ENCODE results near the gene MEGF6. TPM values are rescaled to one million over a fixed set of nuclear protein-coding genes. Genes with fewer than 3 reads are reported as not detected.

The MEGF6 gene
- total and polyA plus RNA-seq, 4 donors = 6.0 to 19.9 (median 15.3) TPM

DNA sequence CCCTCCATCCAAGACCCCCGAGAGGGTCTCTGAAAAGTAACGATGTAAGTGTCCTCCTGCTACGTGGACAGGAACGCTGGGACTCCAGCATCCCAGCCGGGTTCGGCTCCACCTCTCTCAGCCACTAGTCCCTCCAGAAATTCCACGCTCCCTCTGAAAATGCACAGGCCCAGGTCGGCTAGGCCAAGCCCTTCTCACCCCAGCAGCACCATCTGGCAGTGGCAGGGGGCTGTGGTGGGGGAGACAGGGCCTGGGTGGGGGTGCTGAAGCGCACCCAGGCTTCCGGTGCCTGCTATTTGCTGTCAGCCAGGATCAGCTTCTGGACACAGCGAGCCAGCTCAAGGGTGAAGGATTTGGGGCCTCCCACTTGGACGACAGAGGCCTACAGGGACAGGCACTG lies 83.5 kb downstream of the MEGF6 start:
- Histone ChIP-seq H3K4me1 (ENCODE audit: control insufficient read depth, insufficient read depth, low read length) (peaks cover 54% of the 10 kb centered on the region), H3K4me3 (ENCODE audit: low read depth, low read length) (no peak overlapping the region), H3K27me3 (ENCODE audit: control insufficient read depth, insufficient read depth, low read length) (peaks cover 10% of the 10 kb centered on the region), H3K36me3 (ENCODE audit: control insufficient read depth, insufficient read depth, low read length) (peaks cover 25% of the 10 kb centered on the region), H3K9me3 (ENCODE audit: control insufficient read depth, insufficient read depth, low read length) (no peaks in the 10 kb centered on the region), H3K27ac (ENCODE audit: low read depth, low read length) (no peak overlapping the region)
- DNase-seq (ENCODE audit: low read depth in 4 of 6, low spot score in 6 of 6) = no peak
- 73% methylated on average over 10 of the region's 12 CpGs for WGBS (ENCODE audit: insufficient coverage)

DNA sequence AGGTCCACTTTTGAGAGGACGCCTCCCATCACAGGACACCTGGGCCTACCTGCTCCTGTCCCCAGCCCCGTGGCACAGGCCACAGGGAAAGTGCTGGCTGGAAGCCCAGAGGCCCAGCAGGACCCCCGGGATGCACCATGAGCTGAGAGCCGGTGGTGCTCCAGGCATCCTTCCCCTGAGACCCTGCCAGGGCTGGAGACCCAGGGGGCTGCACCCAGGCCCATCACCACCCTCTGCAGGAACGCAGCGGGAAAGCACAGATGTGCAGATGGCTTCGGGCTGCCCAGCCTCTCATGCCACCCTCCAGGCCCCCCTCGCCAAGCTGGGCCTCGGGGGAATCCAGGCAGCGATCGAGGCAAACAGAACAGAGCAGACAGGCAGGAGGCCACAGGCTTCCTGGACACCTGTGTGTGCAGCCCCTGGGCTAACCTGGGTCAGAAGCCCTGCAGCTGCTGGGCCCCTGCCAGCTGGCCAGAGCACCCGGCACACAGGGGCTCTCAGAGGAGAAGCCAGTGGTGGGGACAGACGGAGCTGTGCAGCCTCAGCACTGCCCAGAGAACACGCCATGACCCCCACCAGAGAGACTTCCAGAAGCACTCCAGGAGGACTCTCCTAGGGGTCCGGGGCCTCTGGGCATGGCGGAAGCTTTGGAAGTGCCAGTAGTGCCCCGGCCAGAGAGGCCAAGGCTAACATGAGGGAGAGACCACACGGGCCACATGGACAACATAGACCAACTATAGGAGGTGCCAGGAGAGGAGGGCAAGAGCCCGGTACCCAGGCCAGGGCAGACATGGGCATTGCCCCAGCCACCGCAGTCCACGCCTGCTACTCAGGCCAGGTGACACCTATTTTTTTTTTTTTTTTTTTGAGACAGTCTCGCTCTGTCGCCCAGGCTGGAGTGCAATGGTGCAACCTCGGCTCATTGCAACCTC lies 85.5 kb downstream of the MEGF6 start:
- peaks cover 9% of the 10 kb centered on the region for H3K27me3 ChIP-seq (ENCODE audit: control insufficient read depth, insufficient read depth, low read length)
- H3K36me3 ChIP-seq (ENCODE audit: control insufficient read depth, insufficient read depth, low read length) = peaks cover 40% of the 10 kb centered on the region
- H3K27ac ChIP-seq (ENCODE audit: low read depth, low read length) = no peak overlapping the region
- 73% methylated on average over 20 of the region's 24 CpGs for WGBS (ENCODE audit: insufficient coverage)
- peaks cover 53% of the 10 kb centered on the region for H3K4me1 ChIP-seq (ENCODE audit: control insufficient read depth, insufficient read depth, low read length)
- no peak for DNase-seq (ENCODE audit: low read depth in 4 of 6, low spot score in 6 of 6)
- H3K9me3 ChIP-seq (ENCODE audit: control insufficient read depth, insufficient read depth, low read length) = no peaks in the 10 kb centered on the region
- no peak overlapping the region for H3K4me3 ChIP-seq (ENCODE audit: low read depth, low read length)

DNA sequence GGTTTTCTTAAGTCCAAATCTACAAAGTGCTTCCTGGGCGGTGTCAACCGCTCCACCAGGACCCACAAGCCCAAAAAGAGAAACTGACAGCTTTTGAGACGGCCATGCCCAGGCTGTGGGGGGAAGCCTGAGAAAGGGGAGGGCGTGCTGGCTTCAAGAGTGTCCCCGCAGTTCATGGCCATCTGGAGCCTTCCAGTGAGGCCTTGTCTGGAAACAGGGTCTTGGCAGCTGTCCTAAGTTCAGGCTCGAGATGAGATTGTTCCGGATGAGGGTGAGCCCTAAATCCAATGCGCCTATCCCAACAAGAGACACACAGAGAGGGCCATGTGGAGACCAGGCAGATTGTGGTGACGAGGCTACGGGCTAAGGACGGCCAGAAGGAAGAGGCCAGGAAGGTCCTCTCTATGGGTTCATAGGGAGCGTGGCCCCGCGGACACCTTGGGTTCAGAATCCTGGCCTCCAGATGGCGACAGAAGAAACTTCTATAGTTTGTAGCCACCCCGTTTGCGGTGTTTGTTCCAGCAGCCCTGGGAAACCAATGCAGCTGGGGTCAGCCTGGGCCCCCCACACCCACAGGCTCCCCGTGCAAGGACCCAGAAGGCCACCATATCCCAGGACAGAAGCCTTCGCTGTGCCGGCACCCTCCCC lies 86.6 kb downstream of the MEGF6 start:
- Histone ChIP-seq H3K4me3 (ENCODE audit: low read depth, low read length) (no peak overlapping the region), H3K27me3 (ENCODE audit: control insufficient read depth, insufficient read depth, low read length) (peaks cover under 1% of the 10 kb centered on the region), H3K9me3 (ENCODE audit: control insufficient read depth, insufficient read depth, low read length) (no peaks in the 10 kb centered on the region), H3K27ac (ENCODE audit: low read depth, low read length) (no peak overlapping the region), H3K36me3 (ENCODE audit: control insufficient read depth, insufficient read depth, low read length) (peaks cover 46% of the 10 kb centered on the region), H3K4me1 (ENCODE audit: control insufficient read depth, insufficient read depth, low read length) (peaks cover 41% of the 10 kb centered on the region)
- WGBS (ENCODE audit: insufficient coverage) = 85% methylated on average over 20 of the region's 20 CpGs
- peak in 1 of 6 donors; percentile 48 for DNase-seq (ENCODE audit: low read depth in 4 of 6, low spot score in 6 of 6)

DNA sequence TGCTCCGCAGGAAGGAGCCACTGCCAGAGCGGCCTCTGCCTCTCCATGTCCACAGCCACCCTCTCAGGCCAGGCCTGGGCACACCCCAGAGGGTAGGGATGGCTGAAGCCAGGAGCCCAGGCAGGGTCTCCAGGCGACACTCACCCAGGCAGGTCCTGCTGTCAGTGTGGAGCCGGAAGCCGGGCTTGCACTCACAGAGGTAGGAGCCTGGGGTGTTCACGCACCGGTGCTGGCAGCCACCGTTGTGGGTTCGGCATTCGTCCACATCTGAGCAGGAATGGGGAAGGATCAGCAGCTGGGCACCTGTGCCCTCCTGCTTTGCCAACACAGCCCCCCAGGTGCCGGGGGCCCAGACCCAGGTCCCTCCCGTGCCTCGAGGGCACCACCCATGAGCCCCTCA lies 87.3 kb downstream of the MEGF6 start:
- H3K4me1 ChIP-seq (ENCODE audit: control insufficient read depth, insufficient read depth, low read length) = peaks cover 34% of the 10 kb centered on the region
- no peak overlapping the region for H3K27ac ChIP-seq (ENCODE audit: low read depth, low read length)
- H3K9me3 ChIP-seq (ENCODE audit: control insufficient read depth, insufficient read depth, low read length) = no peaks in the 10 kb centered on the region
- DNase-seq (ENCODE audit: low read depth in 4 of 6, low spot score in 6 of 6) = no peak
- H3K27me3 ChIP-seq (ENCODE audit: control insufficient read depth, insufficient read depth, low read length) = no peaks in the 10 kb centered on the region
- WGBS (ENCODE audit: insufficient coverage) = 89% methylated on average over 13 of the region's 13 CpGs
- peaks cover 48% of the 10 kb centered on the region for H3K36me3 ChIP-seq (ENCODE audit: control insufficient read depth, insufficient read depth, low read length)
- no peak overlapping the region for H3K4me3 ChIP-seq (ENCODE audit: low read depth, low read length)

DNA sequence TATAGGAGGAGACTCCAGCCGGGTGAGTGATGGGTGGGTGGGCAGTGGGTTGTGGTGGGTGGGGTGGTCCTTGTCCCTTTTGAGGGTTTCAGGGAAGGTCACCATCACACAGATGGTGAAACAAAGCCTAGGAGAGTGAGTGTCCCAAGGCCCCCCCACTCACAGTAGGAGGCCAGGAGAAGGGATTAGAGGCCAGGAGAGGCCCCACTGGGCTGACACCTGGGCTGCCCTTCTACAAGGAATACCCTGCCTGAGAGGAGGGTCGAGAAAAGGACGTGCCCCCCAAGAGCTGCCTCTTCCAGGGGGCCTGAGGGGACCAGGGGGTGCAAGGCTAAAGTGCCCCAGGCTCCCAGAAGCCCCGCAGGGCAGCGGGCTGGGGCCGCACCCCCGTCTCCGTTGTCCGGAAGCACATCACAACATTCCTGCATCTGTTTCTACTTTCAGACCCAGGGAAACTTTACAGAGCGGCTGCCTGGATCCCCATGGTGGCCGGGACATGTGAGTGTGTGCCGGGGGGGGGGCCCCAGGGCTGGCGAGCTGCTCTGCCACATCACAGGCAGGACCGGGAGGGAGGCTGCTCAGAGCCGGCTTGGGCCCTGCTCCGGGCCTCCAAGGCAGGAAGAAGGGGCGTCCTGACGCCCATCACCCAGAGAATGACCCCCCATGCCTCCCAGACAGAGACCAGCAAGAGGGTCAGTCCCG lies 88.6 kb downstream of the MEGF6 start:
- Histone ChIP-seq H3K36me3 (ENCODE audit: control insufficient read depth, insufficient read depth, low read length) (peaks cover 45% of the 10 kb centered on the region), H3K27me3 (ENCODE audit: control insufficient read depth, insufficient read depth, low read length) (no peaks in the 10 kb centered on the region), H3K4me3 (ENCODE audit: low read depth, low read length) (no peak overlapping the region), H3K4me1 (ENCODE audit: control insufficient read depth, insufficient read depth, low read length) (peaks cover 22% of the 10 kb centered on the region), H3K27ac (ENCODE audit: low read depth, low read length) (no peak overlapping the region), H3K9me3 (ENCODE audit: control insufficient read depth, insufficient read depth, low read length) (no peaks in the 10 kb centered on the region)
- 71% methylated on average over 12 of the region's 19 CpGs for WGBS (ENCODE audit: insufficient coverage)
- DNase-seq (ENCODE audit: low read depth in 4 of 6, low spot score in 6 of 6) = no peak

DNA sequence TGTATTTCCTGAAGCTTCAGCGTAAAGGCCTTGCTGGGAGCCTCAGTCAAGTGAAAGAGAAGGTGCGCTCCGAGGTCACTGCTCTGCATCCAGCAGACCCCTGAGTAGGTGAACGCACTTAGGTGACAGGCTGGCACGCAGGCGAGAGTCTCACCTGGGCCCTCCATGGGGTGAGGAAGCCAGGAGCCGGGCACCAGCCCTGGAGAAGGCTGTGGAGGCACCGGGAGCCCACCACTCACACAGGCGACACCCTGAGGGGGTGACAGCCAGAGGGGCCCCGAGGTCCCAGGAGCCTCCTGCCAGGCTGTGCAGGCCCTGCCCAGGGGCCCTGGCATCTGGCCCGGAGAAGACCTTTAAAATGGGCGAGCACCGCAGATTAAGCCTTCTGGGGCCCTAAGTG lies 89.2 kb downstream of the MEGF6 start:
- 94% methylated on average over 13 of the region's 13 CpGs for WGBS (ENCODE audit: insufficient coverage)
- Histone ChIP-seq H3K9me3 (ENCODE audit: control insufficient read depth, insufficient read depth, low read length) (no peaks in the 10 kb centered on the region), H3K4me1 (ENCODE audit: control insufficient read depth, insufficient read depth, low read length) (peaks cover 22% of the 10 kb centered on the region), H3K27ac (ENCODE audit: low read depth, low read length) (no peak overlapping the region), H3K27me3 (ENCODE audit: control insufficient read depth, insufficient read depth, low read length) (no peaks in the 10 kb centered on the region), H3K4me3 (ENCODE audit: low read depth, low read length) (no peak overlapping the region), H3K36me3 (ENCODE audit: control insufficient read depth, insufficient read depth, low read length) (peaks cover 45% of the 10 kb centered on the region)
- no peak for DNase-seq (ENCODE audit: low read depth in 4 of 6, low spot score in 6 of 6)

DNA sequence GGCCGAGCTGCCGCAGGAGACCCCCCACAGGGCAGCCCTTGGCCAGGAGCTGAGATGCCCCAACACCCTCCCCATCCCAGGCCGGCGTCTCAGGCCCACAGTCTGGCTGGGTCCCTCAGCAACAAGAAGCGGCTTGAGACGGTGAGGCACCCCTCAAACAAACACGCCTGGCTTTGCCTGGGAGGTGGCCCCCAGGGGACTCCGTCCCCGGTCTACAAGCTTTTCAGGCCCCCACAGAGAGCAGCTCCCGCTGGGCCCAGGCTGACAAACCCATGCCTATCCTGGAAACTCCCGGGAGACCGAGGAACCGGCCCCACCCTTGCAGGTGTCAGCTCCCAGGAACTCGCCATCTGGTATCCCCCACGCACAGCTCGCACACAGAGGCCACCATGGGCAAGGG lies 89.9 kb downstream of the MEGF6 start:
- H3K9me3 ChIP-seq (ENCODE audit: control insufficient read depth, insufficient read depth, low read length) = no peaks in the 10 kb centered on the region
- no peak overlapping the region for H3K4me3 ChIP-seq (ENCODE audit: low read depth, low read length)
- 84% methylated on average over 16 of the region's 16 CpGs for WGBS (ENCODE audit: insufficient coverage)
- H3K27me3 ChIP-seq (ENCODE audit: control insufficient read depth, insufficient read depth, low read length) = no peaks in the 10 kb centered on the region
- peaks cover 48% of the 10 kb centered on the region for H3K36me3 ChIP-seq (ENCODE audit: control insufficient read depth, insufficient read depth, low read length)
- H3K4me1 ChIP-seq (ENCODE audit: control insufficient read depth, insufficient read depth, low read length) = peaks cover 28% of the 10 kb centered on the region
- no peak for DNase-seq (ENCODE audit: low read depth in 4 of 6, low spot score in 6 of 6)
- H3K27ac ChIP-seq (ENCODE audit: low read depth, low read length) = no peak overlapping the region

DNA sequence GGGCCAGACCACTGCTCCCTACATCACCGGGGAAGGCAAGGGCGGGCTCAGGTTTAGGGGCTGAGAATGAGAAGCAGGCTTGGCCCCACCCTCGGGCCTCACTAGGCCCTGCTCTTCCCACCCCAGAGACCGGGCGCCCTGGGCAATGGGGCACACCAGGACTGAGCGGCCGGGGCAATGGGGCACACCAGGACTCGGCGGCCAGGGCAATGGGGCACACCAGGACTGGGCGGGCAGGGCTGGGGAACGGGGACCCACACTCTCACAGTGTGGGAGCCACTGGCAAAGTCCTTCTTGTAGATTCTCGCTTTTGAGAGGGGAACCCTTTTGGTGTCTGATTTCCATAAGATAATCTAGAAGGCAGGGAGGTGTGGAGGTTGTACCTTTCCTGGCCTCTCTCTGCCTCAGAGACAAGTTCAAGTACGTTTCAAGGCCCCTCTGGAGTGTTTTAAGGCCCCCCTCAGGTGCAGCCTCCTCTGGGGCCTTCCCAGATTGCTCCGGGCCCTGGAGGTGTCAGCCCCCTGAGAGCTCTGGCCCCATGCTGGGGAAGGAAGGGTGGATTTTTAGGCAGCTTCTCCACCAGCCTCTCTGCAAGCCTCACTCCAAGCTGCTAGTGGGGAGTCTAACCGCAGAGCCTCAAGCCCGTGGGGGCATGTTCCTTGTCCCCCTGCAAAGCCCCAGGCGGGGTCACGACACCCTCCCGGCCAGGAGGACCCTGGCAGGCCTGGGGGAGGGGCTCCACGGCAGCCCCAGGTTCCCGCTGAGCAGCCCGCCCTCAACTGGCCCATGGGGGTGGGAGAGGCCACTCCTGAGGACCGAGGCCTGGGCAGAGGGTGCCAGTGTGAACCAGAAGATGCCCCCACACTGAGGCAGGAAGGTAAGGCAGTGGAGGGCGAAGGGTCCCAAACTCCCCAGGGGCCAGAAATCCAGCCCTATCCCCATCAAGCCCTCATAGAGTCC lies 90.6 kb downstream of the MEGF6 start:
- no peak overlapping the region for H3K4me3 ChIP-seq (ENCODE audit: low read depth, low read length)
- H3K4me1 ChIP-seq (ENCODE audit: control insufficient read depth, insufficient read depth, low read length) = peaks cover 32% of the 10 kb centered on the region
- 85% methylated on average over 20 of the region's 24 CpGs for WGBS (ENCODE audit: insufficient coverage)
- H3K9me3 ChIP-seq (ENCODE audit: control insufficient read depth, insufficient read depth, low read length) = no peaks in the 10 kb centered on the region
- no peaks in the 10 kb centered on the region for H3K27me3 ChIP-seq (ENCODE audit: control insufficient read depth, insufficient read depth, low read length)
- no peak overlapping the region for H3K27ac ChIP-seq (ENCODE audit: low read depth, low read length)
- peaks cover 46% of the 10 kb centered on the region for H3K36me3 ChIP-seq (ENCODE audit: control insufficient read depth, insufficient read depth, low read length)
- DNase-seq (ENCODE audit: low read depth in 4 of 6, low spot score in 6 of 6) = no peak
